Muscle of leg (tissue), 9 donors: ENCODE measurements around the gene HLA-DQB2. TPM values are rescaled to one million over a fixed set of nuclear protein-coding genes. Genes with fewer than 3 reads are reported as not detected.

Experiments
- polyA plus RNA-seq, 8 donors: library from polyadenylated mRNA; unstranded; fragments of 120-200 nt; gene quantifications; one replicate each; pipeline versions ENCODE4 v1.2.1 to v1.2.3, GENCODE V29; 2013; ENCODE audit warnings: inconsistent platforms in 1 of 8, low replicate concordance in 1 of 8; ENCODE audit not compliant: insufficient read length in 8 of 8, insufficient read depth in 1 of 8
- total RNA-seq: library from RNA; stranded (reverse); fragments of 120-200 nt; gene quantifications from one replicate; pipeline ENCODE4 v1.2.4, GENCODE V29; 2013

Gene HLA-DQB2
- total and polyA plus RNA-seq, 9 donors, result 0.08 to 0.40 (median 0.22) TPM; not detected in 1

Other genes starting within 250 kb of the HLA-DQB2 start
- gene HLA-DRB5, start 233.2 kb downstream of the HLA-DQB2 start, total RNA-seq, result 8.4 TPM
- gene HLA-DRB5, start 233.2 kb downstream of the HLA-DQB2 start, polyA plus RNA-seq, result 10 to 100 TPM in 2 of 8 donors, 1 to 10 TPM in 6; 2.3 to 15.3 (median 3.9) TPM
- gene HLA-DRB1, start 173.7 kb downstream of the HLA-DQB2 start, total RNA-seq, result 16.8 TPM
- gene HLA-DRB1, start 173.7 kb downstream of the HLA-DQB2 start, polyA plus RNA-seq, result 10 to 100 TPM in 4 of 8 donors, 1 to 10 TPM in 4; 4.3 to 16.5 (median 11.0) TPM
- gene HLA-DQA1, start 126.1 kb downstream of the HLA-DQB2 start, total RNA-seq, result 2.6 TPM
- 1 to 10 TPM; 1.5 to 3.3 (median 2.8) TPM for gene HLA-DQA1, start 126.1 kb downstream of the HLA-DQB2 start, polyA plus RNA-seq
- gene HLA-DQB1, start 96.9 kb downstream of the HLA-DQB2 start, total RNA-seq, result 3.8 TPM
- 1 to 10 TPM in 7 of 8 donors, under 1 TPM in 1; 0.37 to 5.0 (median 3.4) TPM for gene HLA-DQB1, start 96.9 kb downstream of the HLA-DQB2 start, polyA plus RNA-seq
- gene HLA-DQA2, start 22.1 kb downstream of the HLA-DQB2 start, total RNA-seq, result 0.13 TPM
- under 1 TPM in 5 of 8 donors, not detected in 3; 0.30 to 0.80 (median 0.36) TPM for gene HLA-DQA2, start 22.1 kb downstream of the HLA-DQB2 start, polyA plus RNA-seq
- 0.09 TPM for gene HLA-DOB, start 53.5 kb upstream of the HLA-DQB2 start, total RNA-seq
- gene HLA-DOB, start 53.5 kb upstream of the HLA-DQB2 start, polyA plus RNA-seq, result under 1 TPM in 3 of 8 donors, not detected in 5; 0.14 to 0.33 (median 0.16) TPM
- 4.6 TPM for gene TAP2, start 75.2 kb upstream of the HLA-DQB2 start, total RNA-seq
- 1 to 10 TPM; 4.5 to 8.7 (median 6.9) TPM for gene TAP2, start 75.2 kb upstream of the HLA-DQB2 start, polyA plus RNA-seq
- 16.4 TPM for gene PSMB8, start 80.5 kb upstream of the HLA-DQB2 start, total RNA-seq
- 10 to 100 TPM; 10.9 to 18.1 (median 16.3) TPM for gene PSMB8, start 80.5 kb upstream of the HLA-DQB2 start, polyA plus RNA-seq
- gene TAP1, start 90.2 kb upstream of the HLA-DQB2 start, total RNA-seq, result 8.2 TPM
- gene TAP1, start 90.2 kb upstream of the HLA-DQB2 start, polyA plus RNA-seq, result 10 to 100 TPM in 1 of 8 donors, 1 to 10 TPM in 7; 6.2 to 11.0 (median 8.1) TPM
- 4.3 TPM for gene PSMB9, start 90.7 kb upstream of the HLA-DQB2 start, total RNA-seq
- gene PSMB9, start 90.7 kb upstream of the HLA-DQB2 start, polyA plus RNA-seq, result 1 to 10 TPM; 4.3 to 6.3 (median 4.6) TPM
- 5.6 TPM for gene HLA-DMB, start 177.5 kb upstream of the HLA-DQB2 start, total RNA-seq
- gene HLA-DMB, start 177.5 kb upstream of the HLA-DQB2 start, polyA plus RNA-seq, result 1 to 10 TPM; 3.5 to 5.3 (median 4.3) TPM
- gene HLA-DMA, start 189.6 kb upstream of the HLA-DQB2 start, total RNA-seq, result 4.2 TPM
- 1 to 10 TPM; 2.6 to 6.9 (median 4.3) TPM for gene HLA-DMA, start 189.6 kb upstream of the HLA-DQB2 start, polyA plus RNA-seq
- gene BRD2, start 205.1 kb upstream of the HLA-DQB2 start, total RNA-seq, result 86.8 TPM
- 100 to 1,000 TPM; 141 to 169 (median 162) TPM for gene BRD2, start 205.1 kb upstream of the HLA-DQB2 start, polyA plus RNA-seq
- gene HLA-DOA, start 246.1 kb upstream of the HLA-DQB2 start, total RNA-seq, result 1.5 TPM
- gene HLA-DOA, start 246.1 kb upstream of the HLA-DQB2 start, polyA plus RNA-seq, result 1 to 10 TPM; 1.2 to 3.9 (median 2.2) TPM